Thyroid gland (tissue), 4 donors: ENCODE results near the gene MVB12B. TPM values are rescaled to one million over a fixed set of nuclear protein-coding genes. Genes with fewer than 3 reads are reported as not detected.

Experiments
- DNase-seq, 2 donors: peaks; one replicate each; pipeline ENCODE4 v3.0.0-alpha.2; 2019
- H3K27ac ChIP-seq, 3 donors: fragments of 200-600 bp; sonication (generic); 1 replicate in 2 of 3; 2 replicates in 1 of 3; pipeline ENCODE4 v1.5.1; 2016 to 2019; ENCODE audit warnings: mild to moderate bottlenecking in 1 of 3, moderate library complexity in 1 of 3
- H3K27me3 ChIP-seq: fragments of 200-600 bp; sonication (generic); one replicate; pipeline ENCODE4 v1.5.1; 2019
- H3K36me3 ChIP-seq, 2 donors: fragments of 200-600 bp; sonication (generic); one replicate each; pipeline ENCODE4 v1.5.1; 2016 to 2019
- H3K4me1 ChIP-seq, 2 donors: fragments of 200-600 bp; sonication (generic); one replicate each; pipeline ENCODE4 v1.5.1; 2017 to 2019
- H3K4me3 ChIP-seq, 3 donors: fragments of 200-600 bp; sonication (generic); replicated peaks in 1 of 3; 1 replicate in 2 of 3; 2 replicates in 1 of 3; pipeline ENCODE4 v1.5.1; 2016; ENCODE audit warnings: mild to moderate bottlenecking in 1 of 3
- H3K9me3 ChIP-seq: fragments of 200-600 bp; sonication (generic); one replicate; pipeline ENCODE4 v1.5.1; 2017
- POLR2A ChIP-seq, 2 donors: fragments of 450-650 bp; IDR thresholded peaks; one replicate each; pipeline ENCODE4 v1.6.1; 2017; ENCODE audit warnings: antibody characterized with exemption in 2 of 2, mild to moderate bottlenecking in 2 of 2, moderate library complexity in 1 of 2
- WGBS, 2 donors: methylation state at CpG; one replicate each; pipeline ENCODE4 v1.1.5; 2017; 5-methylcytosine and 5-hydroxymethylcytosine counted together
- intact Hi-C: fragments of 100-400 bp; cut with DNase I; formaldehyde crosslinking; loops from one replicate; pipeline ENCODE4 v1.15.1; 2023
- total RNA-seq, 4 donors: library from RNA; depleted of rRNA; stranded (reverse); fragments of >200 nt; gene quantifications; one replicate each; pipeline ENCODE4 v1.2.3, GENCODE V29; 2016
- TF ChIP-seq, protein P1 (sequence below), 6 experiments: fragments of 200-600 bp in 3 of 6; fragments of 450-650 bp in 3 of 6; sonication (generic) in 3 of 6; IDR thresholded peaks; one replicate each; pipeline ENCODE4 v1.5.1; 2016 to 2019; ENCODE audit warnings: antibody characterized with exemption in 6 of 6, mild to moderate bottlenecking in 2 of 6, inconsistent platforms in 1 of 6, moderate library complexity in 1 of 6

Gene MVB12B
- total RNA-seq, 4 donors from 2014 or later, result 13.4 to 19.3 (median 15.5) TPM

- DNase-seq, result no peak
- Histone ChIP-seq H3K4me1 (no peaks in the 10 kb centered on the region), H3K36me3 (no peaks in the 10 kb centered on the region), H3K4me3 (no peak overlapping the region), H3K27ac (no peak overlapping the region), H3K9me3 (no peaks in the 10 kb centered on the region), H3K27me3 (no peaks in the 10 kb centered on the region)
- WGBS, 2 donors, result 92 to 97% methylated on average over 4 of the region's 4 CpGs
- TF ChIP-seq, protein P1, sequence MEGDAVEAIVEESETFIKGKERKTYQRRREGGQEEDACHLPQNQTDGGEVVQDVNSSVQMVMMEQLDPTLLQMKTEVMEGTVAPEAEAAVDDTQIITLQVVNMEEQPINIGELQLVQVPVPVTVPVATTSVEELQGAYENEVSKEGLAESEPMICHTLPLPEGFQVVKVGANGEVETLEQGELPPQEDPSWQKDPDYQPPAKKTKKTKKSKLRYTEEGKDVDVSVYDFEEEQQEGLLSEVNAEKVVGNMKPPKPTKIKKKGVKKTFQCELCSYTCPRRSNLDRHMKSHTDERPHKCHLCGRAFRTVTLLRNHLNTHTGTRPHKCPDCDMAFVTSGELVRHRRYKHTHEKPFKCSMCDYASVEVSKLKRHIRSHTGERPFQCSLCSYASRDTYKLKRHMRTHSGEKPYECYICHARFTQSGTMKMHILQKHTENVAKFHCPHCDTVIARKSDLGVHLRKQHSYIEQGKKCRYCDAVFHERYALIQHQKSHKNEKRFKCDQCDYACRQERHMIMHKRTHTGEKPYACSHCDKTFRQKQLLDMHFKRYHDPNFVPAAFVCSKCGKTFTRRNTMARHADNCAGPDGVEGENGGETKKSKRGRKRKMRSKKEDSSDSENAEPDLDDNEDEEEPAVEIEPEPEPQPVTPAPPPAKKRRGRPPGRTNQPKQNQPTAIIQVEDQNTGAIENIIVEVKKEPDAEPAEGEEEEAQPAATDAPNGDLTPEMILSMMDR (IDR thresholded peaks at IDR 0.05), result no peak
- TF ChIP-seq POLR2A (IDR thresholded peaks at IDR 0.05), result no peak
- intact Hi-C loops, result no loop called here
Observed at GRCh38 chr9:126291925-126292324, 34.7 kb upstream of the MVB12B start.

DNA sequence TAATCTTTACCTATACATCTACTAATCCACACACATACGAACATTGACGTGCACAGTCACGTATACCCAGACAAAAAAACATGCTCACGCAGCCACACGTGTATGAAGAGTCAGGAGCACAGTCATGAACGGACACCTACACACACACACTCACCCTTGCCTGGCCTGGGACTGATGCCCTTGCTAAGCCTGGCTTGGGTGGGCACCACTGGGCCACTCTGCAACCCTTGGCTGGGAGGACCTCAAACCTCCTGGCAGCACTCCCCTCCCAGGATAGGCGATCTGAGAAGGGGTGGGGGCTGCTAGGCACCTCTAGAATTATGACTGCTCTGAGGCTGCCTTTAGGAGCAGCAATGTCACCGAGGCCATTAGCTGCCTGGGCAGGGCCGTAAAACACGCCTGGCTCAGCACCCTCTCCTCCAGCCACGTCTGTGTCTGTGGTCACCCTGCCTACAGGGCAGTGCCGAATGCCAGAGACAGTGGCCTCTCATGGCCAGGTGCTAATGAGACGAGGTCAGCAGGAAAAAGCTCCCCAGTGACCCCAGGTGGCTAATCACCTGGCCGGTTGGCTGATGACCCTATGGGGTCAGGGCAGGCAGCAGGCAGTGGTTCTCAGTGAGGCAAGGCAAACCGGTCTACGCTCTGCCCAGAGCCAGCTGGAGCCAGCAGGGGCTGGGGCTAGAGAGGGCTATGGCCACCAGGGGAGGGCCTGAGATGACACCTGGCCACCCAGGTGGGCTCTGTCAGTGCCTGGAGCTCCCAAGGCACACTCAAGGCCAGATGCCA is 33.7 kb upstream of the MVB12B start:
- Histone ChIP-seq H3K4me3 (no peak overlapping the region), H3K36me3 (no peaks in the 10 kb centered on the region), H3K27me3 (no peaks in the 10 kb centered on the region), H3K27ac (no peak overlapping the region), H3K9me3 (no peaks in the 10 kb centered on the region), H3K4me1 (no peaks in the 10 kb centered on the region)
- 83 to 87% methylated on average over 12 to 16 of the region's 16 CpGs for WGBS, 2 donors
- intact Hi-C loops, result no loop called here
- TF ChIP-seq POLR2A (IDR thresholded peaks at IDR 0.05), result no peak
- TF ChIP-seq, protein P1 (IDR thresholded peaks at IDR 0.05), result no peak
- no peak for DNase-seq

DNA sequence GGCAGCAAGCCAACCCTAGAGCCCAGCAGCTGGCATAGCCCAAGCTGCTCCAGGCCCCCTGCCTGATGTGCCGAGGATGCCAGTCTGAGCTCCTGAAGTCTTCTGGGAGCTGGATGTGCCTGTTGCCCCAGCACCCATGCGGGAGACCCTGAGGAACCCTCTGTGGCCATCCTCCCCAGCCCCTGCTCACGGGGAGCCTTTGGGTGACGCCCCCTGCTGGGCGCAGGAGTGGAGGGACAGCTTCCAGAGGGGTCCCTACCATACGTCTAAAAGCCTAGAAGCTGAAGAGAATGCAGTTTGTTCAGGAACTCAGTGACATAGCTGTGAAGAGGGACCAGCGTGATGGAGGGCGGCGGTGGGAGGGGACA is 33.1 kb upstream of the MVB12B start:
- H3K4me1 ChIP-seq, result no peaks in the 10 kb centered on the region
- no peak for TF ChIP-seq POLR2A (IDR thresholded peaks at IDR 0.05)
- TF ChIP-seq, protein P1 (IDR thresholded peaks at IDR 0.05), result no peak
- no peaks in the 10 kb centered on the region for H3K9me3 ChIP-seq
- no peak overlapping the region for H3K4me3 ChIP-seq
- 55 to 74% methylated on average over 6 to 8 of the region's 9 CpGs for WGBS, 2 donors
- no peak overlapping the region for H3K27ac ChIP-seq
- intact Hi-C loops, result no loop called here
- no peaks in the 10 kb centered on the region for H3K36me3 ChIP-seq
- no peaks in the 10 kb centered on the region for H3K27me3 ChIP-seq
- no peak for DNase-seq

GRCh38 chr9:126294331-126295081 is 32.1 kb upstream of the MVB12B start:
- Histone ChIP-seq H3K27me3 (no peaks in the 10 kb centered on the region), H3K27ac (no peak overlapping the region), H3K9me3 (no peaks in the 10 kb centered on the region), H3K36me3 (no peaks in the 10 kb centered on the region), H3K4me1 (no peaks in the 10 kb centered on the region), H3K4me3 (no peak overlapping the region)
- 82 to 86% methylated on average over 12 to 15 of the region's 15 CpGs for WGBS, 2 donors
- TF ChIP-seq, protein P1 (IDR thresholded peaks at IDR 0.05), result no peak
- no peak for TF ChIP-seq POLR2A (IDR thresholded peaks at IDR 0.05)
- intact Hi-C loops, result no loop called here
- DNase-seq, result no peak

- Histone ChIP-seq H3K9me3 (no peaks in the 10 kb centered on the region), H3K4me1 (no peaks in the 10 kb centered on the region), H3K4me3 (no peak overlapping the region), H3K27me3 (no peaks in the 10 kb centered on the region), H3K36me3 (no peaks in the 10 kb centered on the region), H3K27ac (no peak overlapping the region)
- no peak for DNase-seq
- TF ChIP-seq, protein P1 (IDR thresholded peaks at IDR 0.05), result no peak
- TF ChIP-seq POLR2A (IDR thresholded peaks at IDR 0.05), result no peak
- 67 to 81% methylated on average over 5 of the region's 5 CpGs for WGBS, 2 donors
- intact Hi-C loops, result no loop called here
Observed at GRCh38 chr9:126295082-126295477, 31.5 kb upstream of the MVB12B start.
